ENCODE data around the gene LRRC43. TPM values are rescaled to one million over a fixed set of nuclear protein-coding genes. Genes with fewer than 3 reads are reported as not detected.

Gene LRRC43
- total RNA-seq, 2 experiments from 2014 or later: not detected

GRCh38 chr12:122138181-122138580 lies 44.7 kb upstream of the LRRC43 start:
- ChIA-PET CTCF (ENCODE audit: unreplicated experiment) (no interaction called here), POLR2A (interaction anchor here (0.6 kb wide), 1 partner anchor 129 kb away, joined by 5 read pairs; no protein-coding TSS in a partner anchor)
- no peaks in the 10 kb centered on the region for H3K79me2 ChIP-seq (ENCODE audit: insufficient read depth, low read depth, low read length)
- no peak overlapping the region for H3K4me3 ChIP-seq (ENCODE audit: low read depth, low read length, poor library complexity, severe bottlenecking)
- H3K4me1 ChIP-seq (ENCODE audit: insufficient read depth, low read length, poor library complexity, severe bottlenecking): no peaks in the 10 kb centered on the region
- no peak overlapping the region for H3K4me2 ChIP-seq (ENCODE audit: low read length)
- H3K36me3 ChIP-seq (ENCODE audit: insufficient read depth, low read length): peaks cover 26% of the 10 kb centered on the region
- no peaks in the 10 kb centered on the region for H4K20me1 ChIP-seq (ENCODE audit: insufficient read depth, low read length)
- intact Hi-C loops (cut with micrococcal nuclease; ENCODE audit: unreplicated experiment): no loop called here
- H3K9me3 ChIP-seq (ENCODE audit: low read length): no peaks in the 10 kb centered on the region
- no peak overlapping the region for H2AFZ ChIP-seq (ENCODE audit: low read length)
- DNase-seq (ENCODE audit: low spot score): no peak
- no TSS peak for BruUV-seq (replicated peaks)
- H3K27ac ChIP-seq (ENCODE audit: low read depth, low read length, poor library complexity, severe bottlenecking): no peak overlapping the region
- TF ChIP-seq, protein P1, sequence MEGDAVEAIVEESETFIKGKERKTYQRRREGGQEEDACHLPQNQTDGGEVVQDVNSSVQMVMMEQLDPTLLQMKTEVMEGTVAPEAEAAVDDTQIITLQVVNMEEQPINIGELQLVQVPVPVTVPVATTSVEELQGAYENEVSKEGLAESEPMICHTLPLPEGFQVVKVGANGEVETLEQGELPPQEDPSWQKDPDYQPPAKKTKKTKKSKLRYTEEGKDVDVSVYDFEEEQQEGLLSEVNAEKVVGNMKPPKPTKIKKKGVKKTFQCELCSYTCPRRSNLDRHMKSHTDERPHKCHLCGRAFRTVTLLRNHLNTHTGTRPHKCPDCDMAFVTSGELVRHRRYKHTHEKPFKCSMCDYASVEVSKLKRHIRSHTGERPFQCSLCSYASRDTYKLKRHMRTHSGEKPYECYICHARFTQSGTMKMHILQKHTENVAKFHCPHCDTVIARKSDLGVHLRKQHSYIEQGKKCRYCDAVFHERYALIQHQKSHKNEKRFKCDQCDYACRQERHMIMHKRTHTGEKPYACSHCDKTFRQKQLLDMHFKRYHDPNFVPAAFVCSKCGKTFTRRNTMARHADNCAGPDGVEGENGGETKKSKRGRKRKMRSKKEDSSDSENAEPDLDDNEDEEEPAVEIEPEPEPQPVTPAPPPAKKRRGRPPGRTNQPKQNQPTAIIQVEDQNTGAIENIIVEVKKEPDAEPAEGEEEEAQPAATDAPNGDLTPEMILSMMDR (conservative IDR thresholded peaks at IDR 0.05; ENCODE audit: low read length): no peak
- TF ChIP-seq EZH2phosphoT487 (IDR thresholded peaks at IDR 0.05; ENCODE audit: borderline replicate concordance, low read depth, low read length): no peak
- H3K9me2 ChIP-seq (ENCODE audit: insufficient read depth, low read length): no peaks in the 10 kb centered on the region

DNA sequence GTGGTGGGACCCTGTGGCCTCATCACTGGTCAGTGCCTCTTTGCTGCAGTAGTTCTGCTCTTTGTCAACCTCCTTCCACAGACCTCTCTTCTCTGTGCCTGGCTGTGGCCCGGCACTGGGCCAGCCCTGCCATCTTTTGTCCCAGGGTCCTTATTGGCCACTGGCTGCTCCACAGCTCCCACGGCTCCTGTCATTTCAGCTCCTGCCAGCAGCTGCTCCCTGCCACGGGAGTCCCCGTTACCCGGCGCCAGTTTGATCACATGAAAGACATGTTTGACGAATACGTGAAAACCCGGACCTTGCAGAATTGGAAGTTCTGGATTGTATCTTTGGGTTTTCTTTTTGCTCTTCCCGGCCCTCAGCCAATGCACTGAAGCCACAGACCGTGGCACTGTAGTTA lies 44.3 kb upstream of the LRRC43 start:
- intact Hi-C loops (cut with micrococcal nuclease; ENCODE audit: unreplicated experiment): no loop called here
- Histone ChIP-seq H4K20me1 (ENCODE audit: insufficient read depth, low read length) (no peaks in the 10 kb centered on the region), H2AFZ (ENCODE audit: low read length) (no peak overlapping the region), H3K9me2 (ENCODE audit: insufficient read depth, low read length) (no peaks in the 10 kb centered on the region), H3K27ac (ENCODE audit: low read depth, low read length, poor library complexity, severe bottlenecking) (no peak overlapping the region), H3K79me2 (ENCODE audit: insufficient read depth, low read depth, low read length) (no peaks in the 10 kb centered on the region), H3K4me1 (ENCODE audit: insufficient read depth, low read length, poor library complexity, severe bottlenecking) (no peaks in the 10 kb centered on the region), H3K9me3 (ENCODE audit: low read length) (no peaks in the 10 kb centered on the region), H3K4me3 (ENCODE audit: low read depth, low read length, poor library complexity, severe bottlenecking) (no peak overlapping the region), H3K36me3 (ENCODE audit: insufficient read depth, low read length) (peaks cover 21% of the 10 kb centered on the region), H3K4me2 (ENCODE audit: low read length) (no peak overlapping the region)
- ChIA-PET CTCF (ENCODE audit: unreplicated experiment) (no interaction called here), POLR2A (interaction anchor here (0.6 kb wide), 1 partner anchor 128 kb away, joined by 5 read pairs; no protein-coding TSS in a partner anchor)
- DNase-seq (ENCODE audit: low spot score): no peak
- no TSS peak for BruUV-seq (replicated peaks)
- TF ChIP-seq, protein P1 (conservative IDR thresholded peaks at IDR 0.05; ENCODE audit: low read length): no peak
- no peak for TF ChIP-seq EZH2phosphoT487 (IDR thresholded peaks at IDR 0.05; ENCODE audit: borderline replicate concordance, low read depth, low read length)

- Histone ChIP-seq H3K4me1 (ENCODE audit: insufficient read depth, low read length, poor library complexity, severe bottlenecking) (no peaks in the 10 kb centered on the region), H3K9me2 (ENCODE audit: insufficient read depth, low read length) (no peaks in the 10 kb centered on the region), H2AFZ (ENCODE audit: low read length) (no peak overlapping the region), H4K20me1 (ENCODE audit: insufficient read depth, low read length) (no peaks in the 10 kb centered on the region), H3K9me3 (ENCODE audit: low read length) (no peaks in the 10 kb centered on the region), H3K79me2 (ENCODE audit: insufficient read depth, low read depth, low read length) (no peaks in the 10 kb centered on the region), H3K4me2 (ENCODE audit: low read length) (no peak overlapping the region), H3K4me3 (ENCODE audit: low read depth, low read length, poor library complexity, severe bottlenecking) (no peak overlapping the region), H3K36me3 (ENCODE audit: insufficient read depth, low read length) (peaks cover 16% of the 10 kb centered on the region; the same call in 1 of the 2 replicates), H3K27ac (ENCODE audit: low read depth, low read length, poor library complexity, severe bottlenecking) (no peak overlapping the region)
- intact Hi-C loops (cut with micrococcal nuclease; ENCODE audit: unreplicated experiment): no loop called here
- TF ChIP-seq EZH2phosphoT487 (IDR thresholded peaks at IDR 0.05; ENCODE audit: borderline replicate concordance, low read depth, low read length): no peak
- TF ChIP-seq, protein P1 (conservative IDR thresholded peaks at IDR 0.05; ENCODE audit: low read length): no peak
- CTCF ChIA-PET (ENCODE audit: unreplicated experiment): no interaction called here
- no TSS peak for BruUV-seq (replicated peaks)
- no peak for DNase-seq (ENCODE audit: low spot score)
- POLR2A ChIA-PET: no interaction called here
Measured at GRCh38 chr12:122139266-122139665, 43.7 kb upstream of the LRRC43 start.

Measured in OCI-LY7 (cell line).